Gastrocnemius medialis (tissue), 4 donors: ENCODE measurements around the gene PERCC1. TPM values are rescaled to one million over a fixed set of nuclear protein-coding genes. Genes with fewer than 3 reads are reported as not detected.
A peak's percentile ranks its signal among the peaks of the same experiment; 100 is the strongest.

Experiments
- ATAC-seq, 2 donors: fragments of 150-250 bp; one replicate each; pipeline ENCODE4 v1.9.1; 2016
- DNase-seq, 2 donors: peaks; one replicate each; pipeline ENCODE4 v3.0.0-alpha.2; 2019
- H3K27ac ChIP-seq, 4 donors: fragments of 200-600 bp; sonication (generic); 1 replicate in 1 of 4; 2 replicates in 3 of 4; pipeline ENCODE4 v1.5.1; 2016 to 2018; ENCODE audit warnings: mild to moderate bottlenecking in 2 of 4, moderate library complexity in 1 of 4
- H3K27me3 ChIP-seq, 3 donors: fragments of 200-600 bp; sonication (generic) in 2 of 3; 1 replicate in 1 of 3; 2 replicates in 2 of 3; pipeline versions ENCODE4 v1.5.1 to v1.6.0; 2016 to 2019; ENCODE audit warnings: mild to moderate bottlenecking in 1 of 3, moderate library complexity in 1 of 3
- H3K36me3 ChIP-seq, 2 donors: fragments of 200-600 bp; sonication (generic) in 1 of 2; one replicate each; pipeline ENCODE4 v1.5.1; 2017 to 2018
- H3K4me1 ChIP-seq, 2 donors: fragments of 200-600 bp; sonication (generic) in 1 of 2; one replicate each; pipeline ENCODE4 v1.5.1; 2016 to 2017; ENCODE audit warnings: mild to moderate bottlenecking in 2 of 2
- H3K4me3 ChIP-seq, 4 donors: fragments of 200-600 bp; sonication (generic) in 3 of 4; 1 replicate in 1 of 4; 2 replicates in 3 of 4; pipeline ENCODE4 v1.5.1; 2016 to 2019; ENCODE audit warnings: mild to moderate bottlenecking in 2 of 4
- H3K9me3 ChIP-seq, 3 donors: fragments of 200-600 bp; sonication (generic) in 2 of 3; 1 replicate in 1 of 3; 2 replicates in 2 of 3; pipeline ENCODE4 v1.5.1; 2016 to 2019
- CTCF ChIP-seq, 5 experiments: fragments of 450-650 bp in 3 of 5; fragments of 200-600 bp in 2 of 5; sonication (generic) in 2 of 5; IDR thresholded peaks in 4 of 5; conservative IDR thresholded peaks in 1 of 5; 1 replicate in 4 of 5; 2 replicates in 1 of 5; pipeline ENCODE4 v1.5.1; 2016 to 2019; ENCODE audit warnings: antibody characterized with exemption in 5 of 5, mild to moderate bottlenecking in 3 of 5, moderate library complexity in 3 of 5
- POLR2A ChIP-seq, 2 donors: fragments of 450-650 bp; IDR thresholded peaks; one replicate each; pipeline ENCODE4 v1.6.1; 2017; ENCODE audit warnings: antibody characterized with exemption in 2 of 2, mild to moderate bottlenecking in 2 of 2, moderate library complexity in 2 of 2
- in situ Hi-C, 4 donors: fragments of 200-750 bp; cut with MboI; loops; one replicate each; pipeline versions ENCODE4 v1.15.0 to v1.8.0; 2017; ENCODE audit warnings: low sequenced_read_pairs in 4 of 4
- intact Hi-C: fragments of 100-400 bp; cut with DNase I; formaldehyde crosslinking; loops from one replicate; pipeline ENCODE4 v1.15.1; 2023; ENCODE audit warnings: low total_unique reads
- total RNA-seq, 4 donors: library from RNA; depleted of rRNA; stranded (reverse); fragments of >200 nt; gene quantifications; one replicate each; pipeline versions ENCODE4 v1.1.0 to v1.2.3, GENCODE V29; 2016

The PERCC1 gene
- total RNA-seq, 4 donors from 2014 or later: not detected

GRCh38 chr16:1433263-1433560 is 2.3 kb downstream of the PERCC1 start:
- in situ Hi-C loops: no loop called here
- H3K27ac ChIP-seq: peak overlapping the region in 1 of 4 donors; percentile 51
- no peak for ATAC-seq

DNA sequence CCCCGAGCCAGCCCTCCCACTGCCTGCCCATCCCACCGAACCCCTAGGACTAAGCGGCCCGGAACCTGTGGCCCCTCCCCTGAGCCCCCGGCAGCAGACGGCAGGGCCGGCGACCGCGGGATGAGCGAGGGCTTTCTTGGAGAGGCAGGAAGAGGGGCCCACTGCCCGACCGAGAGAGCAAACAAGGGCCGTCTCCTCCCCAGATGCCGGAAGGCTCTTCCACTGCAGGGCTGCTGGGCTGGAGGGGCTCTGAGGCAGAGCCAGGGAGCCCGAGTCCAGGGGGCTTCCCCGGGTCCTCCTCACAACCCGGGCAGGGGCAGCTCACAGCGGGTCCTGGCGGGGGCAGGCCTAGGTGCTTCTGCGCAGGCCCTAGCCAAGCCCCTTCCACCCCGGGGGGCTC is 2.9 kb downstream of the PERCC1 start:
- no peak for DNase-seq
- Histone ChIP-seq H3K4me3 (no peak overlapping the region), H3K9me3 (no peaks in the 10 kb centered on the region), H3K4me1 (no peaks in the 10 kb centered on the region), H3K36me3 (no peaks in the 10 kb centered on the region), H3K27ac (no peak overlapping the region), H3K27me3 (no peaks in the 10 kb centered on the region)
- in situ Hi-C loops: no loop called here
- no peak for TF ChIP-seq POLR2A (IDR thresholded peaks at IDR 0.05)
- intact Hi-C loops: no loop called here
- ATAC-seq: no peak

More at GRCh38 chr16:1433263-1433560, 2.3 kb downstream of the PERCC1 start:
- no peak for DNase-seq
- no peaks in the 10 kb centered on the region for H3K36me3 ChIP-seq
- intact Hi-C loops: no loop called here
- peak overlapping the region in 1 of 4 donors; percentile 44 for H3K4me3 ChIP-seq
- H3K4me1 ChIP-seq: no peaks in the 10 kb centered on the region
- H3K27me3 ChIP-seq: no peaks in the 10 kb centered on the region
- H3K9me3 ChIP-seq: no peaks in the 10 kb centered on the region
- TF ChIP-seq CTCF (IDR thresholded peaks at IDR 0.05 in 4 of 5, conservative IDR thresholded peaks at IDR 0.05 in 1 of 5) (no peak), POLR2A (IDR thresholded peaks at IDR 0.05) (no peak)

- in situ Hi-C loops: no loop called here
- H3K9me3 ChIP-seq: no peaks in the 10 kb centered on the region
- H3K27me3 ChIP-seq: no peaks in the 10 kb centered on the region
- no peaks in the 10 kb centered on the region for H3K36me3 ChIP-seq
- H3K4me3 ChIP-seq: no peak overlapping the region
- DNase-seq (no peak), ATAC-seq (no peak)
- H3K27ac ChIP-seq: no peak overlapping the region
- intact Hi-C loops: no loop called here
- H3K4me1 ChIP-seq: no peaks in the 10 kb centered on the region
- no peak for TF ChIP-seq CTCF (IDR thresholded peaks at IDR 0.05 in 4 of 5, conservative IDR thresholded peaks at IDR 0.05 in 1 of 5)
- no peak for TF ChIP-seq POLR2A (IDR thresholded peaks at IDR 0.05)
Measured at GRCh38 chr16:1434644-1435592, 4.0 kb downstream of the PERCC1 start.

DNA sequence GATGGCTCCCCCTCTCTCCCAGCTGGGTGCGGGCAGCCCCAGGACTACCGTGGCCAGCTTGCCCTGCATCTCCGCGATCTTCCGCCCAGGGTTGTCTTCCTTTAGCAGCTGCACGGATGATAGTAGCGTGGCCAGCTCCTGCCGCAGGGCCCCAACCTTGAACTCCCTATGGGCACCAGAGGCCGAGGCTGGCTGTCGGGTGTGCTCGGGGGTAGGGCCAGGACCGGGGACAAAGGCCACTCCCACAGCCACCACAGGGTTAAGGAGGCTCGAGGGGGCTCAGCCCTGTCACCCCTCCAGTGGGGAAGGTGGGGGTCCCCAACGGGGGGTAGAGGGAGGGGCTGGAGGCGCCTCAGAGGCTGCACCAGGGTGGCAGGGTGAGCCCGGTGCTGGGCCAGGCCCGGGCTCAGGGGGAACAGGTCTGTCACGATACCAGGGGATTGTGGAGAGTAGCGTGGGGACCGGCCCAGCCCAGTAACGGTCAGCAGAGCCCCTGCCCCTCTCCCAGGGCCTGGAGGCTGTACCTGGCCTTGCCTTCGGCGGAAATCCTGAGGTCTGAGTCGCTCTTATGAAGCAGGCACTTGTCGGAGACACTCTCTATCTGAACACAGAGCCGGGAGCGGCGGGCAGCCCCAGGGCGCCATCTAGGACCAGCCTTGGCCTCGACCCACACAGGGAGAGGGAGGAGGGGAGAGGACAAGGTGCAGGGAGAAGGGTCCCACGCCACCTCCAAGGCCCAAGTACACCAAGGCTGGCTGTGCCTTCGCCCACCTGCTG is 5.2 kb downstream of the PERCC1 start:
- Histone ChIP-seq H3K36me3 (no peaks in the 10 kb centered on the region), H3K9me3 (no peaks in the 10 kb centered on the region), H3K27me3 (no peaks in the 10 kb centered on the region), H3K27ac (no peak overlapping the region), H3K4me3 (no peak overlapping the region), H3K4me1 (no peaks in the 10 kb centered on the region)
- TF ChIP-seq CTCF (IDR thresholded peaks at IDR 0.05 in 4 of 5, conservative IDR thresholded peaks at IDR 0.05 in 1 of 5) (no peak), POLR2A (IDR thresholded peaks at IDR 0.05) (no peak)
- intact Hi-C loops: no loop called here
- DNase-seq (no peak), ATAC-seq (no peak)
- in situ Hi-C loops: no loop called here

GRCh38 chr16:1436731-1437355 is 6.0 kb downstream of the PERCC1 start:
- in situ Hi-C loops (no loop called here), intact Hi-C loops (no loop called here)
- ATAC-seq (no peak), DNase-seq (no peak)
- no peak for TF ChIP-seq CTCF (IDR thresholded peaks at IDR 0.05 in 4 of 5, conservative IDR thresholded peaks at IDR 0.05 in 1 of 5)
- no peak for TF ChIP-seq POLR2A (IDR thresholded peaks at IDR 0.05)
- no peaks in the 10 kb centered on the region for H3K9me3 ChIP-seq
- no peak overlapping the region for H3K27ac ChIP-seq
- H3K4me3 ChIP-seq: no peak overlapping the region
- no peaks in the 10 kb centered on the region for H3K4me1 ChIP-seq
- H3K36me3 ChIP-seq: no peaks in the 10 kb centered on the region
- no peaks in the 10 kb centered on the region for H3K27me3 ChIP-seq
